ENCODE data around the gene AGR2. TPM values are rescaled to one million over a fixed set of nuclear protein-coding genes. Genes with fewer than 3 reads are reported as not detected.
A peak's percentile ranks its signal among the peaks of the same experiment; 100 is the strongest.

The AGR2 gene
- total and polyA plus RNA-seq, 2 of the 4 experiments (the other 2 are of a cell fraction): not detected

GRCh38 chr7:16753102-16753931 lies 51.5 kb downstream of the AGR2 start, which contains the start of gene TSPAN13:
Gene TSPAN13 (plus strand): TSS chr7:16753755. CDS start chr7:16753968, 213 bp downstream.
- Histone ChIP-seq H3K23ac (ENCODE audit: low read depth, low read length) (peak within 1 kb of the TSS; percentile 18; the same call in 1 of the 2 replicates), H3K4me3 (ENCODE audit: insufficient read depth, low read depth, low read length) (peak within 1 kb of the TSS; percentile 89), H3K4me2 (ENCODE audit: low read depth, low read length) (peak within 1 kb of the TSS; percentile 99), H2BK20ac (ENCODE audit: low read depth, low read length) (no peak within 1 kb of the TSS), H3K27me3 (ENCODE audit: control insufficient read depth, insufficient read depth, low read length) (no peaks in the 10 kb centered on the region), H4K5ac (ENCODE audit: low read depth, low read length) (no peak within 1 kb of the TSS), H3K9me3 (ENCODE audit: control insufficient read depth, insufficient read depth, low read length) (no peaks in the 10 kb centered on the region), H2BK5ac (ENCODE audit: low read depth, low read length, poor library complexity, severe bottlenecking) (no peak within 1 kb of the TSS), H3K27ac (ENCODE audit: insufficient read depth, low read length) (no peak within 1 kb of the TSS; the same call in 1 of the 2 replicates), H3K36me3 (ENCODE audit: control insufficient read depth, insufficient read depth, low read length) (no peaks in the 10 kb centered on the region), H2BK120ac (ENCODE audit: low read depth, low read length) (no peak within 1 kb of the TSS), H3K9me1 (ENCODE audit: insufficient read depth, low read length) (no peaks in the 10 kb centered on the region), H3K4ac (ENCODE audit: low read depth, low read length) (0 out of 2 replicates have a peak within 1 kb of the TSS, but pooled peaks have one; percentile 22), H4K20me1 (ENCODE audit: insufficient read depth, low read length) (no peaks in the 10 kb centered on the region), H4K8ac (ENCODE audit: low read depth in 2 of 2, low read length in 2 of 2) (peak within 1 kb of the TSS in 1 of 2 experiments; percentile 46; a peak in 1 of 4 replicates), H2BK15ac (ENCODE audit: low read depth, low read length) (no peak within 1 kb of the TSS), H3K79me1 (ENCODE audit: low read depth in 1 of 2, low read length in 2 of 2) (no peaks in the 10 kb centered on the region), H3K18ac (ENCODE audit: low read depth, low read length) (no peak within 1 kb of the TSS), H3K4me1 (ENCODE audit: control insufficient read depth, insufficient read depth, low read length) (no peaks in the 10 kb centered on the region), H4K91ac (ENCODE audit: insufficient read depth, low read depth, low read length) (no peak within 1 kb of the TSS; the same call in 1 of the 2 replicates), H3K14ac (replicated peaks; ENCODE audit: low read depth, low read length) (peak within 1 kb of the TSS; percentile 1; the same call in 1 of the 2 replicates), H2AFZ (replicated peaks; ENCODE audit: low read length, poor library complexity) (peak within 1 kb of the TSS; percentile 85), H3K9ac (ENCODE audit: low read depth, low read length) (peak within 1 kb of the TSS; percentile 27; the same call in 1 of the 2 replicates), H3K56ac (ENCODE audit: extremely low read depth, insufficient read depth, low read length) (no peak within 1 kb of the TSS), H2AK5ac (ENCODE audit: low read depth, low read length) (no peak within 1 kb of the TSS), H2AK9ac (replicated peaks; ENCODE audit: low read depth, low read length, poor library complexity) (peak within 1 kb of the TSS; percentile 33)
- in situ Hi-C loops (cut with MboI; ENCODE audit: low sequenced_read_pairs) (no loop called here), dilution Hi-C loops (cut with HindIII; ENCODE audit: low sequenced_read_pairs, unreplicated experiment) (no loop called here), intact Hi-C loops (cut with micrococcal nuclease) (no loop called here)
- WGBS, 2 experiments (ENCODE audit: extremely low coverage in 2 of 2, insufficient read length in 1 of 2): 0% methylated on average over 30 of the region's 48 CpGs; no CpG with 5 or more reads in 1 of the 2 experiments
- peak; percentile 94 for ATAC-seq (ENCODE audit: low read depth)
- no TSS peak for BruUV-seq (replicated peaks)
- TF ChIP-seq NFE2L2 (IDR thresholded peaks at IDR 0.05; ENCODE audit: low read depth, low read length) (no peak), MXI1 (IDR thresholded peaks at IDR 0.05; ENCODE audit: borderline replicate concordance, low read depth, low read length) (no peak), MAZ (IDR thresholded peaks at IDR 0.05; ENCODE audit: borderline replicate concordance, low read depth, low read length) (peak; percentile 12; the same call in 1 of the 2 replicates), POLR2A (IDR thresholded peaks at IDR 0.05; ENCODE audit: low read depth, low read length) (no peak)
- TF ChIP-seq, protein P1, sequence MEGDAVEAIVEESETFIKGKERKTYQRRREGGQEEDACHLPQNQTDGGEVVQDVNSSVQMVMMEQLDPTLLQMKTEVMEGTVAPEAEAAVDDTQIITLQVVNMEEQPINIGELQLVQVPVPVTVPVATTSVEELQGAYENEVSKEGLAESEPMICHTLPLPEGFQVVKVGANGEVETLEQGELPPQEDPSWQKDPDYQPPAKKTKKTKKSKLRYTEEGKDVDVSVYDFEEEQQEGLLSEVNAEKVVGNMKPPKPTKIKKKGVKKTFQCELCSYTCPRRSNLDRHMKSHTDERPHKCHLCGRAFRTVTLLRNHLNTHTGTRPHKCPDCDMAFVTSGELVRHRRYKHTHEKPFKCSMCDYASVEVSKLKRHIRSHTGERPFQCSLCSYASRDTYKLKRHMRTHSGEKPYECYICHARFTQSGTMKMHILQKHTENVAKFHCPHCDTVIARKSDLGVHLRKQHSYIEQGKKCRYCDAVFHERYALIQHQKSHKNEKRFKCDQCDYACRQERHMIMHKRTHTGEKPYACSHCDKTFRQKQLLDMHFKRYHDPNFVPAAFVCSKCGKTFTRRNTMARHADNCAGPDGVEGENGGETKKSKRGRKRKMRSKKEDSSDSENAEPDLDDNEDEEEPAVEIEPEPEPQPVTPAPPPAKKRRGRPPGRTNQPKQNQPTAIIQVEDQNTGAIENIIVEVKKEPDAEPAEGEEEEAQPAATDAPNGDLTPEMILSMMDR (conservative IDR thresholded peaks at IDR 0.05; ENCODE audit: low read depth, low read length): no peak
- peak; percentile 25 for DNase-seq
- ChIA-PET POLR2A (ENCODE audit: unreplicated experiment) (no interaction called here), CTCF (interaction anchor here (0.6 kb wide), 1 partner anchor 113 kb away, joined by 3 read pairs; no protein-coding TSS in a partner anchor)
